HG03095 (cell line): ENCODE results near the gene FBXO44.
"Not testable (repeated sequence)": the region's sequence is repeated elsewhere in the genome, so short reads cannot be mapped to it uniquely, and the experiment has no call there.

ENCODE experiments used
- ATAC-seq: cut with Tn5 transposase; IDR thresholded peaks from one replicate; pipeline ENCODE4 v1.9.1; 2021; ENCODE audit warnings: moderate library complexity; ENCODE audit not compliant: unreplicated experiment

The FBXO44 gene

GRCh38 chr1:11654137-11654938 lies at the start of gene FBXO44, which contains the start of gene FBXO2:
Gene FBXO44 (plus strand): TSS chr1:11654877. CDS start chr1:11655836, 959 bp downstream.
Gene FBXO2 (minus strand): TSS chr1:11654429. CDS start chr1:11654340, 89 bp downstream.
- ATAC-seq: peak; percentile 62

- no peak for ATAC-seq
These were observed 47.9 kb upstream of the FBXO44 start for GRCh38 chr1:11606775-11607174.

GRCh38 chr1:11608596-11609130 lies 46.0 kb upstream of the FBXO44 start:
- ATAC-seq: not testable (repeated sequence)

- ATAC-seq: not testable (repeated sequence)
These were observed 45.3 kb upstream of the FBXO44 start for GRCh38 chr1:11609378-11609777.

GRCh38 chr1:11610629-11611180 lies 44.0 kb upstream of the FBXO44 start:
- no peak for ATAC-seq

GRCh38 chr1:11611638-11612327 lies 42.9 kb upstream of the FBXO44 start:
- ATAC-seq: no peak

- ATAC-seq: no peak
These were observed 41.3 kb upstream of the FBXO44 start for GRCh38 chr1:11613347-11613746.

- ATAC-seq: no peak
These were observed 39.6 kb upstream of the FBXO44 start for GRCh38 chr1:11615090-11615489.

- no peak for ATAC-seq
These were observed 37.9 kb upstream of the FBXO44 start for GRCh38 chr1:11616766-11617165.

- no peak for ATAC-seq
These were observed 37.4 kb upstream of the FBXO44 start for GRCh38 chr1:11617314-11617713.

GRCh38 chr1:11617741-11618140 lies 36.9 kb upstream of the FBXO44 start:
- no peak for ATAC-seq

GRCh38 chr1:11620405-11620804 lies 34.3 kb upstream of the FBXO44 start:
- ATAC-seq: no peak

- no peak for ATAC-seq
These were observed 33.8 kb upstream of the FBXO44 start for GRCh38 chr1:11620924-11621323.

- ATAC-seq: no peak
These were observed 32.3 kb upstream of the FBXO44 start for GRCh38 chr1:11622398-11622797.

- no peak for ATAC-seq
These were observed 31.0 kb upstream of the FBXO44 start for GRCh38 chr1:11623702-11624101.

- ATAC-seq: no peak
These were observed 28.1 kb upstream of the FBXO44 start for GRCh38 chr1:11626551-11626950.

- ATAC-seq: no peak
These were observed 25.9 kb upstream of the FBXO44 start for GRCh38 chr1:11628767-11629166.

- no peak for ATAC-seq
These were observed 25.3 kb upstream of the FBXO44 start for GRCh38 chr1:11629184-11630016.

- no peak for ATAC-seq
These were observed 20.1 kb upstream of the FBXO44 start for GRCh38 chr1:11634365-11635192.

GRCh38 chr1:11638121-11638520 lies 16.6 kb upstream of the FBXO44 start:
- ATAC-seq: no peak
